ENCODE results near the gene IFT20.

IFT20 gene

DNA sequence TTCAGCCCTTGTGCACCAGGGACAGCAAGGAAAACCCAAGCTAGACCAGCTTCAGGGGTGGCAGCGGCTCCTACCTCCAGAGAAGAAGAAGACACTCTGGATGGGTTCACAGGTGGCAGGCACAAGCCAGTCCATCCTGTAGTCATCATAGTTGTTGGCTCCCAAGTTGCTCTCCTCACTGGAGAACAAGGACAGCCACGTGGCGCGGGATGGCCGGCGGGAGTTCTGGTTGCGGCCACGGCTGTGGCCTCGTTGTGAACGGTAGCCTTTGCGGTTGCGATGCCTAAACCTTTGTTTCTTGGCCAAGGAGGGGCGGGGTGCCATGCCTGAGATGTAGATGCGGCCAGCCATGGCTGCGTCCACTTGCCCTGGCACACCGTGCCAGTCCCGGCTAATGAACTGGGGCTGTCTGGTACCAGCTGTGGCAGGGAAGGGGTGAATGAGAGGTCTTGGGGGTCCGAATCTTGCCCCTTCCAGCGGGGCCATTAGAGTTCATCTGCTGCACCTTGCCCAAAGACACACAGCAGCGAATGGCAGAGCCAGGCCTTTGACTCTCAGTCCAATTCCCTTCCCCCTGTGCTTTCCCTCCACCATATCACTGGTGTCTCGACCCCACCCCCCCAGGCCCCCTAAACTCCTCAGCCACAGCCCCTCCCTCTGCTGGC, 32.5 kb upstream of the IFT20 start:
- TF ChIP-seq SIN3A (IDR thresholded peaks at IDR 0.05; ENCODE audit: borderline replicate concordance, insufficient read depth, low read length): no peak
- no peak for TF ChIP-seq REST (IDR thresholded peaks at IDR 0.05; ENCODE audit: insufficient read depth in 1 of 2, low read depth in 2 of 2, low read length in 2 of 2)
- TF ChIP-seq FOXP2 (optimal IDR thresholded peaks at IDR 0.05; ENCODE audit: borderline replicate concordance, extremely low read depth, extremely low read length, insufficient read depth): no peak
- no peak for TF ChIP-seq POLR2AphosphoS5 (IDR thresholded peaks at IDR 0.05; ENCODE audit: low read depth, low read length)
- TF ChIP-seq TAF1 (IDR thresholded peaks at IDR 0.05; ENCODE audit: borderline replicate concordance, insufficient read depth, low read length): no peak

GRCh38 chr17:28366605-28367004, 31.3 kb upstream of the IFT20 start:
- no peak for TF ChIP-seq TAF1 (IDR thresholded peaks at IDR 0.05; ENCODE audit: borderline replicate concordance, insufficient read depth, low read length)
- TF ChIP-seq FOXP2 (optimal IDR thresholded peaks at IDR 0.05; ENCODE audit: borderline replicate concordance, extremely low read depth, extremely low read length, insufficient read depth): no peak
- TF ChIP-seq SIN3A (IDR thresholded peaks at IDR 0.05; ENCODE audit: borderline replicate concordance, insufficient read depth, low read length): no peak
- TF ChIP-seq REST (IDR thresholded peaks at IDR 0.05; ENCODE audit: insufficient read depth in 1 of 2, low read depth in 2 of 2, low read length in 2 of 2): no peak
- no peak for TF ChIP-seq POLR2AphosphoS5 (IDR thresholded peaks at IDR 0.05; ENCODE audit: low read depth, low read length)

DNA sequence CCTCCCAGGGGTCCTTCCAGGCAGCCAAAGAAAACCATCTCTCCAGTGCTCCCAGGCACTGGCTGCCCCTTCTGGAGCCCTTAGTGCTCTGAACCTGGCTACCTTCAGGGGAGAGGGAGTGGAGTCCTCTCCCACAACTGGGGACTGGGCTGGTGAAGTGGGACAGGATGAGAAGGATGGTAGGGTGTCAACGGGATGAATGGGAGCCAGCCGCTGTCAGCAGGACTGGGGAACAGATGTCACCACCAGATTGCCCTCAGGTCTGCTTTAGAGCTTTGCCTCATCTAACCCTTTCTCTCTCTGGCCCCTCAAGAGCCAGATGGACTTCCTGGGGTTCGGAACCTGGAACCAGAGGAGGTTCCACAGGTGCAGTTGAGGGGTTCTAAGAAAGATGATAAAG, 30.2 kb upstream of the IFT20 start:
- TF ChIP-seq SIN3A (IDR thresholded peaks at IDR 0.05; ENCODE audit: borderline replicate concordance, insufficient read depth, low read length) (no peak), TAF1 (IDR thresholded peaks at IDR 0.05; ENCODE audit: borderline replicate concordance, insufficient read depth, low read length) (no peak), POLR2AphosphoS5 (IDR thresholded peaks at IDR 0.05; ENCODE audit: low read depth, low read length) (no peak), FOXP2 (optimal IDR thresholded peaks at IDR 0.05; ENCODE audit: borderline replicate concordance, extremely low read depth, extremely low read length, insufficient read depth) (no peak), REST (IDR thresholded peaks at IDR 0.05; ENCODE audit: insufficient read depth in 1 of 2, low read depth in 2 of 2, low read length in 2 of 2) (no peak)

- TF ChIP-seq FOXP2 (optimal IDR thresholded peaks at IDR 0.05; ENCODE audit: borderline replicate concordance, extremely low read depth, extremely low read length, insufficient read depth) (no peak), TAF1 (IDR thresholded peaks at IDR 0.05; ENCODE audit: borderline replicate concordance, insufficient read depth, low read length) (no peak), POLR2AphosphoS5 (IDR thresholded peaks at IDR 0.05; ENCODE audit: low read depth, low read length) (no peak)
Measured at GRCh38 chr17:28364665-28365363, 29.5 kb upstream of the IFT20 start, which contains the start of gene SEBOX. TSS of gene SEBOX (minus strand) at chr17:28365199. CDS start at chr17:28365151, 48 bp downstream.

- TF ChIP-seq SIN3A (IDR thresholded peaks at IDR 0.05; ENCODE audit: borderline replicate concordance, insufficient read depth, low read length) (no peak), FOXP2 (optimal IDR thresholded peaks at IDR 0.05; ENCODE audit: borderline replicate concordance, extremely low read depth, extremely low read length, insufficient read depth) (no peak), POLR2AphosphoS5 (IDR thresholded peaks at IDR 0.05; ENCODE audit: low read depth, low read length) (no peak), TAF1 (IDR thresholded peaks at IDR 0.05; ENCODE audit: borderline replicate concordance, insufficient read depth, low read length) (no peak), REST (IDR thresholded peaks at IDR 0.05; ENCODE audit: insufficient read depth in 1 of 2, low read depth in 2 of 2, low read length in 2 of 2) (no peak)
Measured at GRCh38 chr17:28363776-28364650, 28.7 kb upstream of the IFT20 start.
